MM.1S (cell line): ENCODE results near the gene COL18A1.

Experiments
- DNase-seq: peaks from one replicate; pipeline ENCODE4 v3.0.0-alpha.2; 2015
- H2AFZ ChIP-seq: fragments of 300-600 bp; sonication (generic); 2 replicates; pipeline ENCODE4 v1.6.0; 2016; ENCODE audit warnings: antibody characterized with exemption, low read length
- H3F3A ChIP-seq: fragments of 300-600 bp; sonication (generic); 2 replicates; pipeline ENCODE4 v1.6.1; 2016; ENCODE audit warnings: mild to moderate bottlenecking, antibody characterized with exemption, low read length, moderate library complexity, mixed read lengths; ENCODE audit not compliant: insufficient read depth
- H3K27ac ChIP-seq: fragments of 300-600 bp; sonication (generic); 2 replicates; pipeline ENCODE4 v1.5.1; 2016; ENCODE audit warnings: mild to moderate bottlenecking, low read length
- H3K27me3 ChIP-seq: fragments of 300-600 bp; sonication (generic); replicated peaks from 2 replicates; pipeline ENCODE4 v1.6.0; 2016; ENCODE audit warnings: low read length; ENCODE audit not compliant: insufficient read depth
- H3K36me3 ChIP-seq: fragments of 300-600 bp; sonication (generic); replicated peaks from 2 replicates; pipeline ENCODE4 v1.6.1; 2016; ENCODE audit warnings: mild to moderate bottlenecking, low read length, mixed read lengths; ENCODE audit not compliant: insufficient read depth
- H3K4me1 ChIP-seq: fragments of 300-600 bp; sonication (generic); 2 replicates; pipeline ENCODE4 v1.6.1; 2016; ENCODE audit warnings: low read length, mixed read lengths
- H3K4me2 ChIP-seq: fragments of 300-600 bp; sonication (generic); 2 replicates; pipeline ENCODE4 v1.6.0; 2016; ENCODE audit warnings: low read depth, low read length
- H3K4me3 ChIP-seq: fragments of 300-600 bp; sonication (generic); 2 replicates; pipeline ENCODE4 v1.5.1; 2016; ENCODE audit warnings: low read length, mixed read lengths
- H3K79me2 ChIP-seq: fragments of 300-600 bp; sonication (generic); 2 replicates; pipeline ENCODE4 v1.6.1; 2016; ENCODE audit warnings: mixed run types, low read length, mixed read lengths
- H3K9ac ChIP-seq: fragments of 300-600 bp; sonication (generic); 2 replicates; pipeline ENCODE4 v1.6.1; 2016; ENCODE audit warnings: low read length, mixed read lengths
- H3K9me2 ChIP-seq: fragments of 300-600 bp; sonication (generic); replicated peaks from 2 replicates; pipeline ENCODE4 v1.6.1; 2016; ENCODE audit warnings: mild to moderate bottlenecking, low read length, mixed read lengths; ENCODE audit not compliant: insufficient read depth
- H3K9me3 ChIP-seq: fragments of 300-600 bp; sonication (generic); replicated peaks from 2 replicates; pipeline ENCODE4 v1.6.1; 2016; ENCODE audit warnings: mild to moderate bottlenecking, low read length, mixed read lengths; ENCODE audit not compliant: insufficient read depth
- H4K20me1 ChIP-seq: fragments of 300-600 bp; sonication (generic); 2 replicates; pipeline ENCODE4 v1.6.1; 2016; ENCODE audit warnings: mild to moderate bottlenecking, low read length, moderate library complexity, mixed read lengths; ENCODE audit not compliant: insufficient read depth
- CTCF ChIP-seq: fragments of 300-600 bp; sonication (generic); IDR thresholded peaks from 2 replicates; pipeline ENCODE4 v1.5.1; 2016; ENCODE audit warnings: antibody characterized with exemption, low read length, mixed read lengths
- EZH2 ChIP-seq: fragments of 300-600 bp; sonication (generic); optimal IDR thresholded peaks from 2 replicates; pipeline ENCODE3; 2017; ENCODE audit warnings: low read depth, mild to moderate bottlenecking, antibody characterized with exemption, low read length, mixed read lengths
- EZH2phosphoT487 ChIP-seq: fragments of 300-600 bp; sonication (generic); IDR thresholded peaks from 2 replicates; pipeline ENCODE4 v1.6.1; 2018; ENCODE audit warnings: antibody characterized with exemption, low read length

The COL18A1 gene

GRCh38 chr21:45539796-45540600 lies 135.0 kb downstream of the COL18A1 start:
- H3K27ac ChIP-seq = no peak overlapping the region
- no peaks in the 10 kb centered on the region for H4K20me1 ChIP-seq
- H3K9me3 ChIP-seq = no peaks in the 10 kb centered on the region
- peaks cover 61% of the 10 kb centered on the region for H3K79me2 ChIP-seq
- no peak overlapping the region for H3K9ac ChIP-seq
- H3K27me3 ChIP-seq = peaks cover 9% of the 10 kb centered on the region; the same call in 1 of the 2 replicates
- no peak overlapping the region for H2AFZ ChIP-seq
- H3K4me1 ChIP-seq = peaks cover 6% of the 10 kb centered on the region; the same call in 1 of the 2 replicates
- no peak for DNase-seq
- no peak overlapping the region for H3K4me2 ChIP-seq
- H3K36me3 ChIP-seq = no peaks in the 10 kb centered on the region
- no peaks in the 10 kb centered on the region for H3K9me2 ChIP-seq
- H3K4me3 ChIP-seq = no peak overlapping the region
- TF ChIP-seq CTCF (no peak), EZH2 (no peak), EZH2phosphoT487 (no peak)
- H3F3A ChIP-seq = no peaks in the 10 kb centered on the region

GRCh38 chr21:45540601-45540970 lies 135.6 kb downstream of the COL18A1 start:
- peaks cover 9% of the 10 kb centered on the region; the same call in 1 of the 2 replicates for H3K27me3 ChIP-seq
- no peak overlapping the region for H3K27ac ChIP-seq
- H3K9me2 ChIP-seq = no peaks in the 10 kb centered on the region
- 0 out of 2 replicates have a peak overlapping the region, but pooled peaks have one; percentile 37 for H2AFZ ChIP-seq
- peaks cover 6% of the 10 kb centered on the region; the same call in 1 of the 2 replicates for H3K4me1 ChIP-seq
- H3K9me3 ChIP-seq = no peaks in the 10 kb centered on the region
- H3K4me3 ChIP-seq = peak overlapping the region; percentile 65
- no peaks in the 10 kb centered on the region for H3F3A ChIP-seq
- peaks cover 55% of the 10 kb centered on the region for H3K79me2 ChIP-seq
- TF ChIP-seq EZH2 (no peak), EZH2phosphoT487 (no peak), CTCF (no peak)
- no peak for DNase-seq
- no peaks in the 10 kb centered on the region for H4K20me1 ChIP-seq
- peak overlapping the region; percentile 81; the same call in 1 of the 2 replicates for H3K9ac ChIP-seq
- H3K4me2 ChIP-seq = peak overlapping the region; percentile 82
- H3K36me3 ChIP-seq = no peaks in the 10 kb centered on the region

GRCh38 chr21:45541221-45542039 lies 136.5 kb downstream of the COL18A1 start:
- Histone ChIP-seq H4K20me1 (no peaks in the 10 kb centered on the region), H3K4me2 (peak overlapping the region; percentile 82), H3K79me2 (peaks cover 49% of the 10 kb centered on the region), H3K9me3 (no peaks in the 10 kb centered on the region), H2AFZ (peak overlapping the region; percentile 37), H3F3A (no peaks in the 10 kb centered on the region), H3K27me3 (peaks cover 18% of the 10 kb centered on the region), H3K4me3 (peak overlapping the region; percentile 65), H3K9me2 (no peaks in the 10 kb centered on the region), H3K36me3 (no peaks in the 10 kb centered on the region), H3K27ac (peak overlapping the region; percentile 2; the same call in 1 of the 2 replicates), H3K9ac (peak overlapping the region; percentile 81), H3K4me1 (peaks cover 6% of the 10 kb centered on the region; the same call in 1 of the 2 replicates)
- peak; percentile 94 for DNase-seq
- TF ChIP-seq EZH2 (no peak), CTCF (no peak), EZH2phosphoT487 (no peak)
